22Rv1 (cell line): Measurements from ENCODE around the gene COL16A1.

ENCODE experiments used
- H3K27ac ChIP-seq: fragments of 450-650 bp; 2 replicates; pipeline ENCODE4 v1.5.1; 2017
- CTCF ChIP-seq: fragments of 450-650 bp; IDR thresholded peaks from 2 replicates; pipeline ENCODE4 v1.5.1; 2017; ENCODE audit warnings: mild to moderate bottlenecking
- ZFX ChIP-seq: fragments of 450-650 bp; IDR thresholded peaks from 2 replicates; pipeline ENCODE4 v1.6.1; 2017; ENCODE audit warnings: antibody characterized with exemption, borderline replicate concordance

COL16A1 gene

GRCh38 chr1:31669786-31670592 is 33.8 kb downstream of the COL16A1 start:
- no peak overlapping the region for H3K27ac ChIP-seq
- TF ChIP-seq ZFX (no peak), CTCF (peak; percentile 12; the same call in 1 of the 2 replicates)

DNA sequence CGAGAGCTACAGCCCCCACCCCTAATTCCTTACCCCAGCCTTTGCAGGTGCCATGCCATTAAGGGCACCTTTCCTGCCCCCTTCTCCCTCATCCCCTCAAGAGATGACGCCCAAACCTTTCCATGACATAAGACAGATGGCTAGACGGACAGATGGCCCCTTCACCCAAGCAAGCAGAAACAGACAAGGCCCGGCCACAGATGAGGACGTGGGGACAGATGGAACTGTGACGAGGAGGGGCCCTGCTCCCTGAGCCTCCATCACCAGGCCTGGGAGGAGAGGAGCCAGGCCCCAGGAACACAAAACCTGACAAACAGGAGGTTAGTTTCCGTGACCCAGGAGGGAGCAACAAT is 34.4 kb downstream of the COL16A1 start:
- TF ChIP-seq ZFX (no peak), CTCF (no peak)
- no peak overlapping the region for H3K27ac ChIP-seq

DNA sequence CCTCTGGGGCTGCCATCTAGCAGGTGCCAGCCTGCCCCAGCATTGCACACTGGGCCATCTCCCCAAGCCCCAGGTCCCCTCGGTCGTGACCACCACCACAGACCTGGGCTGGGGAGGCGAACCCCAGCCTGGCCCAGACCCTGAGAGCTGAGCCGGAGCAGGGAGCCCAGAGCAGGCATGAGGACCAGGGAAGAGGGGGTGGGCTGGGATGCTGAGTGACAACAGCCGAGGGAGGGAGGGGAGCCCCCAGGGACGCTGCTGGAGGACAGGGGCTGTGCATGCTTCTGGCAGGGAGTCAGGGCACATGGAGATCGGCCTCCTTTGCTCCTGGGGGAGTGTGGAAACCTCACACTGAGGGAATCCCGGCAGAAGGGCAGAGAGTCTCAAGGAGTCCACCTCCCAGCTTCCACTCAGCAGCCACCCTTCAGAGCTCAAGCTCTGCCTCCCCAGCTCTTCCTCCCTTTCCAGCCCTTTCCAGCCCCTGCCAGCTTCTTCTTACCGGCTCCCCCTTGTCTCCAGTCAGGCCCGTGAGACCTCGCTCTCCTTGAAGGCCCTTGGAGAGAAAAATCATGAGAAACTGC is 35.4 kb downstream of the COL16A1 start:
- TF ChIP-seq CTCF, result no peak
- TF ChIP-seq ZFX, result no peak
- no peak overlapping the region for H3K27ac ChIP-seq

DNA sequence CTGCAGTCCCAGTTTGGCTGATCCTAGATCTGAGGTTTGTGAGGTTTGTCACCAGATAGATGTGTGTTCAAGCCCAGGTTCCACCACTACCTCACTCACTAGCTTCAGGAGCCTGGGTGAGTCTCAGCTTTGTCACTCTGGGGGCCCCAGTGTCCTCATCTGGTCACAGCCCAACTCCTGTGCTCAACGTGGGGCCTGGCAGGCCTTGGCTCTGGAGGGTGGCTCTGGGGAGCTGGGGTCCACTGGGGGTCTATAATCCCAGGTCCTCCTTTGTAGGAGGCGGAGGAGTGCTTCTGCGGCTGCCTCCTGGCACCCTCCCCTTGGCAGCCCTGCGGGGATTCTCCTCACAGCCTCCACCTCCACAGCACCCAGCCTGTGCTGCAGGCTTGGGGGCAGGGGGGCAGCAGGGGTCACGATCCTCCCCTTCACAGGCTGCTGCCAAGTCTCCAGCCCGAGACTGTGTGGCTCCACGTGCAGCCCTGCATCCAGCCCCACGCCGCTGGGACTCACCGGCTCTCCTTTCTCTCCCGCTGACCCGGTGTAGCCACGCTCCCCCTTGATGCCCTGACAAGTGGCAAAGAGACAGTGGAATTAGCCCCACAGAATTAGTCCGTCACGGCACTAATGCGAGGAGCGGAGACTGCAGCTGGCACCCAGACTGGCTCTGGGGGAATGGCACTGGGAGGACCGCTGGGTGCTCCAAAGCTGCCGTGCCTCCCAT is 36.6 kb downstream of the COL16A1 start:
- no peak overlapping the region for H3K27ac ChIP-seq
- TF ChIP-seq ZFX, result no peak
- TF ChIP-seq CTCF, result no peak

DNA sequence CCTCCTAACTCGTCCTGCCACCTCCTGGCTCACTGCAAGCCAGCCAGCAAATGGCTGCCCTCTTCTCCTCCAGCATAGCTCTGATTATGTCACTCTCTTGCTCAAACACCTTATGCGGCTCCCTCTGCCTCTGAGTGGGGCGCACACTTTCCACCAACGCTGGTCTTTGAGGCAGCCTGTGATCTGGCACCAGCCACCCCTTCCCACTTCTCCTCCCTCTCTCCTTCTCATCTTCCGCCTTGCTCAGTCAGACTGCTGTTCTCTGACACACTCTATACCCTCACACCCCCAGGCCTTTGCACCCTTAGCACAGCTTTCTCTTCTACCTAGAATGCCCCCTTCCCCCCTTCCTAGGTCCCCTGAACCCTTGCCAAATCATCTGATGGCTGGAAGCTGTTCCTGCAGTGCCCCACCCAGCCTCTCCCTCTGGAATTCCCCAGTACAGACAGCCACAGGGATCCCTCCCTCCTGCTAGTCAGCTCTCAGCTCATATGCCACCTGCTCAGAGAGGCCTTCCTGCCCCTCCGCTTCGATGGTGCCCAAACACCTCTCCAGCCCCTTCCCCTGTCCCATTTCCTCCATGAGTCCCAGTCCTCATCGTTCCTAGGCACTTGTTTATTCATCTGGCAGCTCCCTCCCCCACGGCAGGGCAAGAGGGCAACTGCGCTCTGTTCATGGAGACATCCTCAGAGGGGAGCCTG is 37.4 kb downstream of the COL16A1 start:
- H3K27ac ChIP-seq, result no peak overlapping the region
- TF ChIP-seq CTCF (no peak), ZFX (no peak)

GRCh38 chr1:31665234-31665878 is 38.5 kb downstream of the COL16A1 start:
- no peak overlapping the region for H3K27ac ChIP-seq
- TF ChIP-seq ZFX, result no peak
- TF ChIP-seq CTCF, result no peak
